22Rv1 (cell line): Measurements from ENCODE around the gene KREMEN2.

Experiments
- CTCF ChIP-seq: fragments of 450-650 bp; IDR thresholded peaks from 2 replicates; pipeline ENCODE4 v1.5.1; 2017; ENCODE audit warnings: mild to moderate bottlenecking
- ZFX ChIP-seq: fragments of 450-650 bp; IDR thresholded peaks from 2 replicates; pipeline ENCODE4 v1.6.1; 2017; ENCODE audit warnings: antibody characterized with exemption, borderline replicate concordance

DNA sequence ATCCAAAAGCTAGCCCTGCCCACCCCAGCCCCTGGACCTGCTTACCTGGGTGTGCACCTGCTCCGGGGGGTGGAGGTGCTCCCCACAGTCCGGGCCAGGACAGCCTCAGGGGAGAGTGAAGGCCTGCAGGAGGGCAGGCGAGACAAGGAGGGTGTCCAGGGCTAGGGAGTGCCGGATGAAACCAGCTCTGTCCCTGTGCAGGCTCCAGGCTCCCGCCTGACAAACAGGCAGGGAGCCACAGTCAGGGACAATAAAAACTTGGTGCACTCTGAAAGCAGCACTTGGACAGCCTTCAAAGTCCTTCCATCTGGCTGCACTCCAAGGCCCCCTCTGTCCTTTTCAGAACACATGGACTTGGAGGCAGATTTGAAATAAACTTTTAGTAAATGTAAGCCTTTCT lies 9.0 kb downstream of the KREMEN2 start:
- no peak for TF ChIP-seq ZFX
- no peak for TF ChIP-seq CTCF
